ENCODE data around the gene CDKL1. TPM values are rescaled to one million over a fixed set of nuclear protein-coding genes. Genes with fewer than 3 reads are reported as not detected.

The CDKL1 gene
- total RNA-seq, 1 experiment from 2014 or later = 2.4 TPM

- TF ChIP-seq EZH2 (IDR thresholded peaks at IDR 0.05; ENCODE audit: low read depth) (no peak), CTCF (conservative IDR thresholded peaks at IDR 0.05) (no peak)
- H3K4me3 ChIP-seq = no peak overlapping the region
- H3K9me3 ChIP-seq (ENCODE audit: insufficient read depth, low read depth) = no peaks in the 10 kb centered on the region
- no peak for DNase-seq
- CTCF ChIA-PET = no interaction called here
- H3K79me2 ChIP-seq (ENCODE audit: low read depth) = no peaks in the 10 kb centered on the region
- H3K9me2 ChIP-seq (ENCODE audit: insufficient read depth) = no peaks in the 10 kb centered on the region
- no peaks in the 10 kb centered on the region for H4K20me1 ChIP-seq (ENCODE audit: insufficient read depth)
- no peaks in the 10 kb centered on the region for H3K4me1 ChIP-seq (replicated peaks; ENCODE audit: insufficient read depth)
- 0 out of 2 replicates have a peak overlapping the region, but pooled peaks have one; percentile 5 for H3K4me2 ChIP-seq
- no peaks in the 10 kb centered on the region for H3K36me3 ChIP-seq (ENCODE audit: low read depth)
- no peaks in the 10 kb centered on the region for H3K27me3 ChIP-seq (ENCODE audit: insufficient read depth, low read depth)
- no TSS peak for BruUV-seq (replicated peaks)
- peaks cover 8% of the 10 kb centered on the region for H3F3A ChIP-seq (ENCODE audit: insufficient read depth, low read depth)
- intact Hi-C loops (cut with micrococcal nuclease; ENCODE audit: unreplicated experiment) = no loop called here
- H3K27ac ChIP-seq = no peak overlapping the region
- no peak overlapping the region for H2AFZ ChIP-seq
- POLR2A ChIA-PET (ENCODE audit: unreplicated experiment) = no interaction called here
These were observed 2.0 kb downstream of the CDKL1 start for GRCh38 chr14:50394713-50395112.

- no peaks in the 10 kb centered on the region for H3K9me2 ChIP-seq (ENCODE audit: insufficient read depth)
- H3K79me2 ChIP-seq (ENCODE audit: low read depth) = no peaks in the 10 kb centered on the region
- POLR2A ChIA-PET (ENCODE audit: unreplicated experiment) = no interaction called here
- H2AFZ ChIP-seq = no peak overlapping the region
- no peak overlapping the region for H3K4me3 ChIP-seq
- no peak overlapping the region for H3K27ac ChIP-seq
- H3K4me2 ChIP-seq = no peak overlapping the region
- H3K9me3 ChIP-seq (ENCODE audit: insufficient read depth, low read depth) = no peaks in the 10 kb centered on the region
- no peaks in the 10 kb centered on the region for H4K20me1 ChIP-seq (ENCODE audit: insufficient read depth)
- H3K27me3 ChIP-seq (ENCODE audit: insufficient read depth, low read depth) = no peaks in the 10 kb centered on the region
- BruUV-seq (replicated peaks) = no TSS peak
- CTCF ChIA-PET = no interaction called here
- H3K36me3 ChIP-seq (ENCODE audit: low read depth) = no peaks in the 10 kb centered on the region
- H3F3A ChIP-seq (ENCODE audit: insufficient read depth, low read depth) = no peaks in the 10 kb centered on the region
- intact Hi-C loops (cut with micrococcal nuclease; ENCODE audit: unreplicated experiment) = no loop called here
- TF ChIP-seq EZH2 (IDR thresholded peaks at IDR 0.05; ENCODE audit: low read depth) (no peak), CTCF (conservative IDR thresholded peaks at IDR 0.05) (no peak)
- no peak for DNase-seq
- H3K4me1 ChIP-seq (replicated peaks; ENCODE audit: insufficient read depth) = no peaks in the 10 kb centered on the region
These were observed 6.8 kb downstream of the CDKL1 start for GRCh38 chr14:50389668-50390441.

- no peaks in the 10 kb centered on the region for H3K4me1 ChIP-seq (replicated peaks; ENCODE audit: insufficient read depth)
- DNase-seq = no peak
- TF ChIP-seq CTCF (conservative IDR thresholded peaks at IDR 0.05) (no peak), EZH2 (IDR thresholded peaks at IDR 0.05; ENCODE audit: low read depth) (no peak)
- no TSS peak for BruUV-seq (replicated peaks)
- no peaks in the 10 kb centered on the region for H3K79me2 ChIP-seq (ENCODE audit: low read depth)
- H3K27me3 ChIP-seq (ENCODE audit: insufficient read depth, low read depth) = no peaks in the 10 kb centered on the region
- no peaks in the 10 kb centered on the region for H3K36me3 ChIP-seq (ENCODE audit: low read depth)
- no peaks in the 10 kb centered on the region for H3K9me2 ChIP-seq (ENCODE audit: insufficient read depth)
- no peaks in the 10 kb centered on the region for H3F3A ChIP-seq (ENCODE audit: insufficient read depth, low read depth)
- no peak overlapping the region for H3K27ac ChIP-seq
- POLR2A ChIA-PET (ENCODE audit: unreplicated experiment) = no interaction called here
- no peaks in the 10 kb centered on the region for H4K20me1 ChIP-seq (ENCODE audit: insufficient read depth)
- intact Hi-C loops (cut with micrococcal nuclease; ENCODE audit: unreplicated experiment) = no loop called here
- H2AFZ ChIP-seq = no peak overlapping the region
- no peaks in the 10 kb centered on the region for H3K9me3 ChIP-seq (ENCODE audit: insufficient read depth, low read depth)
- H3K4me3 ChIP-seq = no peak overlapping the region
- CTCF ChIA-PET = no interaction called here
- no peak overlapping the region for H3K4me2 ChIP-seq
These were observed 8.3 kb downstream of the CDKL1 start for GRCh38 chr14:50388256-50388931.
